Measurements from ENCODE around the gene TSEN54. TPM values are rescaled to one million over a fixed set of nuclear protein-coding genes. Genes with fewer than 3 reads are reported as not detected.
A peak's percentile ranks its signal among the peaks of the same experiment; 100 is the strongest.

TSEN54 gene
- total RNA-seq, 4 donors from 2014 or later, result 9.4 to 33.3 (median 14.9) TPM

DNA sequence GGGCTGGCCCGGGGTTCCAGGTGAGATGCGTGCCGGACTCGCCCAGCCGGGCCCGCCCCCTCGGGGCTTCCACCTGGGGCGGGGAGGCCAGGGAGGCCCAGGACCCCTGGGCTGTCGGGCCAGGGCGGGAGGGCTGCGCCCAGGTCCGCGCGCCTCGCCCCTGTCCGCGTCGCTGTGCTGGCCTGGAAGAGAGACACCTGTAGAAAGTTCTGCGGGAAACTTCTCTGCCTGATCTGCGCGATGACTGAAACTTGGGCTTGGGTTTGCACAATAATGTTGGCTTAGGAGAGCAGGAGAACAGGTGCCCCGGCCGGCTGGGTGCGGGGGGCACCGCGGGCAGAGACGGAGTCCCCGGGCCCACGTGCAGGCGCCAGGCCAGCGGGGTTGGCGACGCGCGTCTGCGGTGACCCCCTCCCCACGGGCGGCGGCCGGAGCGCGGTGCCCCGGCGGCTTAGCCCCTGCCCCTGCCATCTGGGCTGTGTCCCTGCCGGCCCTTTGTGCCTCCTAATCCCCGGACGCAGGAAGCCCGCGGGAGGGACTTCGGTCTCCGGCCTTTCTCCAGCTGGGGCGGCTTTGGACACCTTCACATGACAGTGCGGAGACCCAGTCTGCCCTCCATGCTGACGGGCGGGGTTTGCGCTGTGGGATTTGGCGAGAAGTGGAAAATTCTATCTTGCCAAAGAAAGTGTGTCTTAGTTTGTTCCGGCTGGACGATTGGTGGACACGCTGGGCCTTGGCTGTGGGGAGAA is 9.7 kb downstream of the TSEN54 start:
- ATAC-seq (ENCODE audit: low FRiP score) (peak; percentile 12), DNase-seq (ENCODE audit: low spot score) (no peak)
- TF ChIP-seq, protein P1, sequence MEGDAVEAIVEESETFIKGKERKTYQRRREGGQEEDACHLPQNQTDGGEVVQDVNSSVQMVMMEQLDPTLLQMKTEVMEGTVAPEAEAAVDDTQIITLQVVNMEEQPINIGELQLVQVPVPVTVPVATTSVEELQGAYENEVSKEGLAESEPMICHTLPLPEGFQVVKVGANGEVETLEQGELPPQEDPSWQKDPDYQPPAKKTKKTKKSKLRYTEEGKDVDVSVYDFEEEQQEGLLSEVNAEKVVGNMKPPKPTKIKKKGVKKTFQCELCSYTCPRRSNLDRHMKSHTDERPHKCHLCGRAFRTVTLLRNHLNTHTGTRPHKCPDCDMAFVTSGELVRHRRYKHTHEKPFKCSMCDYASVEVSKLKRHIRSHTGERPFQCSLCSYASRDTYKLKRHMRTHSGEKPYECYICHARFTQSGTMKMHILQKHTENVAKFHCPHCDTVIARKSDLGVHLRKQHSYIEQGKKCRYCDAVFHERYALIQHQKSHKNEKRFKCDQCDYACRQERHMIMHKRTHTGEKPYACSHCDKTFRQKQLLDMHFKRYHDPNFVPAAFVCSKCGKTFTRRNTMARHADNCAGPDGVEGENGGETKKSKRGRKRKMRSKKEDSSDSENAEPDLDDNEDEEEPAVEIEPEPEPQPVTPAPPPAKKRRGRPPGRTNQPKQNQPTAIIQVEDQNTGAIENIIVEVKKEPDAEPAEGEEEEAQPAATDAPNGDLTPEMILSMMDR (IDR thresholded peaks at IDR 0.05), result no peak

DNA sequence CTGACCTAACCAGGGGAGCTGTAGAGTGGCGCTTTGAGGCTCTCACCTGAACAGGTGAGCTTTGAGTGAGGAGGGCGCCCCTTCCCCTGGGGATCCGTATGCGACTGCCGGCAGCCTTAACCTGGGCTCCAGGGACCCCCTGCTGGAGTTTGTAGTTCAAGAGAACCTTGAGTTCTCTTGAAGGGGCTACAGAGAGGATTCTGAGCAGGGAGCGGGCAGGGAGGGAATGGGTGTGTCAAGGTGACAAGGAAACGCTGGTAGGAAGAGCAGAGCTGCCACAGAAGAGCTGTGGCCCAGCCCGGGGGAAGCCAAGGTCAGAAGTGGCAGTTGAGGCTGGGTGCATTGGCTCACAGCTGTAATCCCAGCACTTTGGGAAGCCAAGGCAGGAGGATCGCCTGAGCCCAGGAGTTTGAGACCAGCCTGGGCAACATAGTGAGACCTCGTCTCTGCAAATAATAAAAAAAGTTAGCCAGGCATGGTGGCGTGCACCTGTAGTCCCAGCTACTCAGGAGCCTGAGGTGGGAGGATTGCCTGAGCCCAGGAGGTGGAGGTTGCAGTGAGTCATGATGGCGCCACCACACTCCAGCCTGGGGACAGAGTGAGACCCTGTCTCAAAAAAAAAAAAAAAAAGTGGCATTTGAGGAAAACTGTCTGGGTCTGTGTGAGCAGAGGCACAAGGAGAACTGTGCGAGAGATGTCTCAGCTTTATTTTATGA is 10.4 kb downstream of the TSEN54 start:
- TF ChIP-seq, protein P1 (IDR thresholded peaks at IDR 0.05), result no peak
- ATAC-seq (ENCODE audit: low FRiP score) (no peak), DNase-seq (ENCODE audit: low spot score) (no peak)

DNA sequence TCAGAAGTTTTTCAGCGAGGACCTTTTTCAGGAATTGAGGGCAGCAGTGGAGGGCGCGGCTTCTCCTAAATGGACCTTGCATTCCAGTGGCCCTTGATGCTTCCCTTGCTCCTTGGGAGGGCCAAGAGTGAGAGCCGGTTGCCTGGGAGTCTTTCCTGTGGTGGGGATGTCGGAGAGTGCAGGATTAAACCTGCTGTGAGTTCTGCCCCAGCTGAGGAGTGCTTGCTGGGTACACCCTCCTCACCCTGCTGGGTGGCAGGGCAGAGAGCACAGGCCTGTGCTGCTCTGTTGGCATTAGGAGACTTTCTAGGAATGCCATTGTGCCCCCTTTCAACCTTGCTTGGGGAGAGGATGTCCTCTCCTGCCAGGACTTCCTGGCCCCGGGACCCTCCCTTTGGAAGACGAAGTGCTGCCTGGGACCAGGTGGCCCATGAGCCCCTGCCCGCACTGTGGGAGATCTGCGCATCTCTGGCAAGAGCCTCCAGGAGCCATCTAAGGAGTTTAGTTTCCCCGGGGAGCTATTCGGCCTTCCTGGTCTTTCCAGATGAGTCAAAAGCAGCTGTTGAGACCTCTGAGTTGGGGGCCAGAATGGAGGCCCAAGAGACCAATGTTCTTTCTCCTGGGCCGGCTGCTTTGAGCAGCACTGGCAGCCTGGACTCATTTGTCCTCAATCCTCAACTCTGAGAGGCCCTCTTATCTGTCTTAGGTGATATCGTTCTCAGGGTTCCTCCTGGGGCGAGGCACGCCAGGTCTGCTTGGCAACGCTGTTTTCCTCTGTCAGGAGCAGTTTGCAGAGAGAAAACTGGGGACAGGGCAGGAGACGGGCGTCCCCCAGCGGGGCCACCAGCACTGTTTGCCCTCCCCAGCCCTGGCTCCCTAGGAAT is 14.8 kb downstream of the TSEN54 start:
- ATAC-seq (ENCODE audit: low FRiP score) (no peak), DNase-seq (ENCODE audit: low spot score) (no peak)
- TF ChIP-seq, protein P1 (IDR thresholded peaks at IDR 0.05), result no peak

DNA sequence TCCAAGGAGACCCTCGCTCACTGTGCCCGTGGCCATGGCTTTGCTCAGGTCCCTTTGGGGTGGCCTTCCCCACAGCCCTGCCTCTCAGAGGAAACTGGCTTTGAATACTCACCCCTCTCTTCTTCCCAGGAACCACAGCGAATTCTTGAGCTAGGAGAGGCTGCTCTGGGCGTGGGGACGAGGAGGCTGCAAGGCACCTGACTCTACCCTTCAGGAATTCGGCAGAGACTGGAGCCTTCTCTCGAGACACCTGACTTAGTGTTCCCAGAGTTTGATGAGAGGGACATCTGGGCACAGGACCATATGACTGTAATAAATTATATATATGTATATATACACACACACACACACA is 15.4 kb downstream of the TSEN54 start:
- TF ChIP-seq, protein P1 (IDR thresholded peaks at IDR 0.05), result no peak
- ATAC-seq (ENCODE audit: low FRiP score), result no peak
- no peak for DNase-seq (ENCODE audit: low spot score)

DNA sequence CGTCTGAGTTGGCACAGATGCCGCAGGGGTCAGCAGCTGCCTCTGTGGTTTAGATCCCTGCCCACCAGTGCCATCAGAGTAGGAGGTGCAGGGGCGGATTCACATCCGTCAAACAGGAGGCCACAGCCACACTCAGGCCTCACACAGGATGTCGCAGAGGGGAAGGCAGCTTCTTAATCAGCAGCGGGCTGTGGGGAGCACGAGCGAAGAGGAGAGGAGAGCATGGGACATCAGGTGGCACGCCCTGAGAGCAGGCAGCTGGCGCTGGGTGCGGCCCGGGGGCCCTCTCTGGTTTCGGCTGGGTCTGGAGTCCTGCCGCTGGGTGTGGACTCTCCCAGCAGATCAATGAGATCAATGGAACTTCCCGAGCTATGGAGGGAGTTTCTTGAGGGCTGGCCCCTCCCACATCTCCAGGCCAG is 18.8 kb downstream of the TSEN54 start:
- no peak for DNase-seq (ENCODE audit: low spot score)
- ATAC-seq (ENCODE audit: low FRiP score), result peak; percentile 13
- TF ChIP-seq, protein P1 (IDR thresholded peaks at IDR 0.05), result no peak

DNA sequence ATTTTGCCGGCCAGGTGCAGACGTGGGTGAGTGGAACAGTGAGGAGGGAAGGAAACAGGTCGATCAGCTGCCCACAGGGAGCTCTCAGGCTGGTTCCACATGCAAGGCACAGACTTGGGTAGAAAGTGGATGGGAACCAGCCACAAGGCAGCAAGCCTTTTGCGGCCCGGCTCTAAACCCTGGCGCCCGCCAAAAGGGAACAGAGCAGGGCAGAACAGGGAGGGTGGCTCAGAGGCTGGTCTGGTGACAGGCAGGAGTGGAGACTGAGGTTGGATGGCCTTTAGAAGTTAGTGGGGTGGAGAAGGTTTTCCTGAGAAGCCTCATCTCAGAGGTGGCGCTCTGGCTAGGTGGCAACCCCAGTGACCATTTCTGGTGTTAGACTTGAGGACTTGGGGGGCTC is 19.5 kb downstream of the TSEN54 start:
- ATAC-seq (ENCODE audit: low FRiP score) (no peak), DNase-seq (ENCODE audit: low spot score) (no peak)
- TF ChIP-seq, protein P1 (IDR thresholded peaks at IDR 0.05), result no peak
